ENCODE data around the gene SMPD3.

- TF ChIP-seq GATA2 (IDR thresholded peaks at IDR 0.05; ENCODE audit: low read depth, low read length) (no peak), GATA3 (IDR thresholded peaks at IDR 0.05; ENCODE audit: low read depth, low read length) (no peak)
These were observed 91.9 kb downstream of the SMPD3 start for GRCh38 chr16:68356249-68356918.
